ENCODE measurements around the gene DNAJB8.

DNAJB8 gene

DNA sequence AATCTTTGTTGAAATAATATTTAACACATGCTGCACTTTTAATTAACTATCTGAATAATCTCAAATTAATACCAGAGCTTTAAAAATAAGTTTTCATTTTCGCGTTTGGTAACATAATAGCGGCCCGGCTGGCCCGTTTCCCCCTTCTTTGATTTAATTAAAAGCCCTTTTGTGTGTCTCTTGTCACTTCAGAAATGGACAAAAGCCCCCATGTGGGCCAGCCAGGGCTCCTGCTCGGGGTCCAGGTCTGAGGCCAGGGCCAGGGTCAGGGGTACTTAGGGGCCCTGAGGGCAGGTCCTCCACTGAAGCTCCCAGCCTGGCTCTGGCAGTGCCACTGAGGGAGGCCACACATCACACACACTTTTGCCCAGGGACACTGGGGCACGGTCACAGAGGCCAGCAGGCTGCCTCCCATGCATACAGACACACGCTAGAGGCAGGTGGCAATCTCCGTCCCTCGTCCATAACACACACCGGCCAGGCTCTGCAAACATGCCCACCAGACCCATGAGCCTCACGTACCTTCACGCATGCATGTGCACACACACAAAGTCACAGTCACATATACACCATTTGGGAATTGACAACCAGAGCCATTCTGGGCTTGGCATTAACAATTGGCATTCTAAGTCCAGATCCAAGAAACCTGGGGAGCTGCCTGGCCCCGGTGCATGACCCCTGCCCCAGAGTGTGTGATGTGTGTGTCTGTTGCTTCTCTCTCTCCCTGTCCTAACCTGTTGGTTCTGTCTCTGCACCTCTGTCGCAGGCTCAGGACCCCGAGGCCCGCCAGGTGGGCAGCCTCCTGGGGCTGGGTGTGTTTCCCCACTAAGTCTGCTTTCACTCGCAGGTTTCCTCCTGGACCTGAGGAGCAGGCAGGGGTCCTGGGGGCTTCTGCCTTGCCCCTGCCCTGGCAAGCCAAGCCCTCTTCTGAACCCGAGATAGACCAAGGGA lies 38.5 kb downstream of the DNAJB8 start:
- ATAC-seq (ENCODE audit: insufficient read depth, low read depth) (no peak), DNase-seq (no peak)
- TF ChIP-seq CTCF (IDR thresholded peaks at IDR 0.05; ENCODE audit: borderline replicate concordance, extremely low read depth, low read length, poor library complexity, severe bottlenecking) = no peak
- TF ChIP-seq EZH2 (IDR thresholded peaks at IDR 0.05; ENCODE audit: borderline replicate concordance, low read depth, low read length, severe bottlenecking) = no peak
- Histone ChIP-seq H2AFZ (ENCODE audit: low read depth, low read length) (no peak overlapping the region), H3K4me1 (ENCODE audit: insufficient read depth, low read length) (no peaks in the 10 kb centered on the region), H3K4me3 (ENCODE audit: low read depth in 1 of 2, low read length in 2 of 2) (no peak overlapping the region), H3K79me2 (ENCODE audit: insufficient read depth, low read length) (no peaks in the 10 kb centered on the region), H3K9ac (ENCODE audit: low read depth, low read length) (no peak overlapping the region), H3K27me3 (ENCODE audit: insufficient read depth, low read length, poor library complexity) (no peaks in the 10 kb centered on the region), H3K27ac (ENCODE audit: low read length) (no peak overlapping the region), H3K4me2 (ENCODE audit: insufficient read depth, low read length) (no peak overlapping the region), H3K36me3 (ENCODE audit: insufficient read depth, low read length) (no peaks in the 10 kb centered on the region), H3K9me3 (ENCODE audit: insufficient read depth, low read length, severe bottlenecking) (no peaks in the 10 kb centered on the region), H4K20me1 (ENCODE audit: insufficient read depth, low read length) (no peaks in the 10 kb centered on the region)

DNA sequence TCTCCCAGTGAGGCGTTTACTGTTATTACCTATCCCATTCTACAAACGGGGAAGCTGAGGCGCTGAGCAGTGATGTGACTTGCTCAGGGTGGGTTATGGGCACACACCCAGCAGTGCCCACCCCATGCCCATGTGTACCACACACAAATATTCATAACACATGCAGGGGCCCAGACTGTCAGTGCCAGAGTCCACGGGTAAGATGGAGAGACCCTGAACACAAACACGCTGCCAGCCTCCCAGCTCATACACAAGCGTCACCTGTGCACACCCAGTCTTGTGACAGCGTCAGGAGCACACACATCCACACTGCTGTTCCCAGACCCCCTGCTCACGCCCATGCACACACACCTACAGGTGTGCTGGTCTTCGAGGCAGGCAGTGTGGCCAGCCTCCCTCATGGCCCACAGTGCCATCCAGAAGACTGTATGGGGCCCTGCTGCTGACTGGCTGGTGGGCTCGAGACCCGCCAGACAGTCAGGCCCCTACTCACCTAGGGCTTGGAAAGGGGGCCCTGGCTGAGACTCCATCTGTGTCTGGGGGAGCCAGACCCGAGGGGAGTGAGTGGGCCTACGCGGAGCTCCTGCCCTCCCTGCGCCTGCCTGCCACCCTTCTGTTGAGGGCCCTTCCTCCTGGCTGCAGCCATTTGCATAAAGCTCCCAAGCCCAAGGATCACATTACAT lies 39.4 kb downstream of the DNAJB8 start:
- Histone ChIP-seq H3K27ac (ENCODE audit: low read length) (no peak overlapping the region), H3K9me3 (ENCODE audit: insufficient read depth, low read length, severe bottlenecking) (no peaks in the 10 kb centered on the region), H3K9ac (ENCODE audit: low read depth, low read length) (no peak overlapping the region), H3K27me3 (ENCODE audit: insufficient read depth, low read length, poor library complexity) (no peaks in the 10 kb centered on the region), H2AFZ (ENCODE audit: low read depth, low read length) (no peak overlapping the region), H3K4me2 (ENCODE audit: insufficient read depth, low read length) (no peak overlapping the region), H3K4me1 (ENCODE audit: insufficient read depth, low read length) (no peaks in the 10 kb centered on the region), H3K36me3 (ENCODE audit: insufficient read depth, low read length) (no peaks in the 10 kb centered on the region), H4K20me1 (ENCODE audit: insufficient read depth, low read length) (no peaks in the 10 kb centered on the region), H3K79me2 (ENCODE audit: insufficient read depth, low read length) (no peaks in the 10 kb centered on the region), H3K4me3 (ENCODE audit: low read depth in 1 of 2, low read length in 2 of 2) (no peak overlapping the region)
- no peak for ATAC-seq (ENCODE audit: insufficient read depth, low read depth)
- TF ChIP-seq CTCF (IDR thresholded peaks at IDR 0.05; ENCODE audit: borderline replicate concordance, extremely low read depth, low read length, poor library complexity, severe bottlenecking) = no peak
- no peak for TF ChIP-seq EZH2 (IDR thresholded peaks at IDR 0.05; ENCODE audit: borderline replicate concordance, low read depth, low read length, severe bottlenecking)
- no peak for DNase-seq

- Histone ChIP-seq H3K4me1 (ENCODE audit: insufficient read depth, low read length) (no peaks in the 10 kb centered on the region), H3K36me3 (ENCODE audit: insufficient read depth, low read length) (no peaks in the 10 kb centered on the region), H3K27me3 (ENCODE audit: insufficient read depth, low read length, poor library complexity) (no peaks in the 10 kb centered on the region), H3K4me2 (ENCODE audit: insufficient read depth, low read length) (no peak overlapping the region), H2AFZ (ENCODE audit: low read depth, low read length) (no peak overlapping the region), H3K79me2 (ENCODE audit: insufficient read depth, low read length) (no peaks in the 10 kb centered on the region), H3K4me3 (ENCODE audit: low read depth in 1 of 2, low read length in 2 of 2) (no peak overlapping the region), H3K9me3 (ENCODE audit: insufficient read depth, low read length, severe bottlenecking) (no peaks in the 10 kb centered on the region), H3K27ac (ENCODE audit: low read length) (no peak overlapping the region), H4K20me1 (ENCODE audit: insufficient read depth, low read length) (no peaks in the 10 kb centered on the region), H3K9ac (ENCODE audit: low read depth, low read length) (no peak overlapping the region)
- no peak for DNase-seq
- TF ChIP-seq CTCF (IDR thresholded peaks at IDR 0.05; ENCODE audit: borderline replicate concordance, extremely low read depth, low read length, poor library complexity, severe bottlenecking) (peak; percentile 62), EZH2 (IDR thresholded peaks at IDR 0.05; ENCODE audit: borderline replicate concordance, low read depth, low read length, severe bottlenecking) (no peak)
- peak; percentile 71 for ATAC-seq (ENCODE audit: insufficient read depth, low read depth)
These were observed 40.4 kb downstream of the DNAJB8 start for GRCh38 chr3:128426128-128426921.

Data from DND-41 (cell line).